Vagina (tissue), 2 donors: ENCODE results near the gene TMIGD1. TPM values are rescaled to one million over a fixed set of nuclear protein-coding genes. Genes with fewer than 3 reads are reported as not detected.

Source experiments
- DNase-seq, 2 donors: peaks; one replicate each; pipeline ENCODE4 v3.0.0-alpha.2; 2017; ENCODE audit errors: extremely low spot score in 2 of 2
- H3K27ac ChIP-seq: fragments of 200-600 bp; sonication (generic); one replicate; pipeline ENCODE4 v1.5.1; 2019
- H3K27me3 ChIP-seq: fragments of 200-600 bp; sonication (generic); one replicate; pipeline ENCODE4 v1.5.1; 2019
- H3K36me3 ChIP-seq, 2 donors: fragments of 200-600 bp; sonication (generic); one replicate each; pipeline ENCODE4 v1.5.1; 2017 to 2019
- H3K4me1 ChIP-seq: fragments of 200-600 bp; sonication (generic); one replicate; pipeline ENCODE4 v1.5.1; 2019
- H3K4me3 ChIP-seq, 2 donors: fragments of 200-600 bp; sonication (generic); 1 replicate in 1 of 2; 2 replicates in 1 of 2; pipeline ENCODE4 v1.5.1; 2016 to 2019
- H3K9me3 ChIP-seq: fragments of 200-600 bp; sonication (generic); one replicate; pipeline ENCODE4 v1.5.1; 2019
- POLR2A ChIP-seq, 2 donors: fragments of 450-650 bp; IDR thresholded peaks; one replicate each; pipeline ENCODE4 v1.6.1; 2017; ENCODE audit warnings: antibody characterized with exemption in 2 of 2, mild to moderate bottlenecking in 2 of 2, moderate library complexity in 2 of 2
- POLR2AphosphoS5 ChIP-seq, 2 donors: sonication (generic); formaldehyde crosslinking; IDR thresholded peaks; one replicate each; pipeline ENCODE4 v1.9.0; 2017; ENCODE audit warnings: antibody characterized with exemption in 2 of 2, mild to moderate bottlenecking in 2 of 2, low read depth in 1 of 2; ENCODE audit not compliant: insufficient read depth in 1 of 2
- intact Hi-C: fragments of 100-400 bp; cut with DNase I; formaldehyde crosslinking; loops from one replicate; pipeline ENCODE4 v1.15.1; 2023
- total RNA-seq: library from RNA; depleted of rRNA; stranded (reverse); fragments of >200 nt; gene quantifications from one replicate; pipeline ENCODE4 v1.2.3, GENCODE V29; 2016
- TF ChIP-seq, protein P1 (sequence below), 3 experiments: fragments of 450-650 bp in 2 of 3; fragments of 200-600 bp in 1 of 3; sonication (generic) in 1 of 3; IDR thresholded peaks; one replicate each; pipeline ENCODE4 v1.5.1; 2017 to 2019; ENCODE audit warnings: antibody characterized with exemption in 3 of 3, mild to moderate bottlenecking in 2 of 3, moderate library complexity in 2 of 3

TMIGD1 gene
- total RNA-seq, 1 donor from 2014 or later, result not detected

DNA sequence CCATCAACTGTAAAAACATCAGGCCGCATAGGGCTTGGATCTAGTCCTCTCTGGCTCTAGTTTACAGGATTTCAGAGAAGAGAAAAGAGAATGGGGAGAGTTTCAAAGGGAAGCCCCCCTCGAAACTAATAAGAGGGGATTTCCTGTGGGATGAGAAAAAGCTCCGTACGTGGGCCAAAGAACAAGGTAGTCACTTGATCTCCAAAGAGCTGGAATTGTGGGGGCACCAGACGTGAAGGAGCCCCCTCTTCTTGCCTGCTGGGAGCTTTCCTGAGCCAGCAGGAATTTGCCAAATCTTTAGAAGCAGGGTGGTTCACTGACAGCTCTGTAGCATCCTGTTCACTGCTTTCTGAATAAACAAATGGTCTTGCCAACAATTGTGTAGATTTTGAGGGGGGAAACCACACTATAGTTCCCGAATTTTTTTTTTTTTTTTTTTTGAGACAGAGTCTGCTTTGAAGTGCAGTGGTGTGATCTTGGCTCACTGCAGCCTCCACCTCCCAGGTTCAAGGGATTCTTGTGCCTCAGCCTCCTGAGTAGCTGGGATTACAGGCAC is 7.0 kb upstream of the TMIGD1 start:
- Histone ChIP-seq H3K27ac (peak overlapping the region; percentile 35), H3K36me3 (no peaks in the 10 kb centered on the region), H3K9me3 (no peaks in the 10 kb centered on the region), H3K27me3 (no peaks in the 10 kb centered on the region), H3K4me1 (peaks cover 26% of the 10 kb centered on the region), H3K4me3 (no peak overlapping the region)
- TF ChIP-seq, protein P1, sequence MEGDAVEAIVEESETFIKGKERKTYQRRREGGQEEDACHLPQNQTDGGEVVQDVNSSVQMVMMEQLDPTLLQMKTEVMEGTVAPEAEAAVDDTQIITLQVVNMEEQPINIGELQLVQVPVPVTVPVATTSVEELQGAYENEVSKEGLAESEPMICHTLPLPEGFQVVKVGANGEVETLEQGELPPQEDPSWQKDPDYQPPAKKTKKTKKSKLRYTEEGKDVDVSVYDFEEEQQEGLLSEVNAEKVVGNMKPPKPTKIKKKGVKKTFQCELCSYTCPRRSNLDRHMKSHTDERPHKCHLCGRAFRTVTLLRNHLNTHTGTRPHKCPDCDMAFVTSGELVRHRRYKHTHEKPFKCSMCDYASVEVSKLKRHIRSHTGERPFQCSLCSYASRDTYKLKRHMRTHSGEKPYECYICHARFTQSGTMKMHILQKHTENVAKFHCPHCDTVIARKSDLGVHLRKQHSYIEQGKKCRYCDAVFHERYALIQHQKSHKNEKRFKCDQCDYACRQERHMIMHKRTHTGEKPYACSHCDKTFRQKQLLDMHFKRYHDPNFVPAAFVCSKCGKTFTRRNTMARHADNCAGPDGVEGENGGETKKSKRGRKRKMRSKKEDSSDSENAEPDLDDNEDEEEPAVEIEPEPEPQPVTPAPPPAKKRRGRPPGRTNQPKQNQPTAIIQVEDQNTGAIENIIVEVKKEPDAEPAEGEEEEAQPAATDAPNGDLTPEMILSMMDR (IDR thresholded peaks at IDR 0.05), result no peak
- TF ChIP-seq POLR2A (IDR thresholded peaks at IDR 0.05) (no peak), POLR2AphosphoS5 (IDR thresholded peaks at IDR 0.05; ENCODE audit: insufficient read depth in 1 of 2, low read depth in 1 of 2) (no peak)
- intact Hi-C loops, result no loop called here
- no peak for DNase-seq

- TF ChIP-seq, protein P1 (IDR thresholded peaks at IDR 0.05), result no peak
- TF ChIP-seq POLR2A (IDR thresholded peaks at IDR 0.05) (no peak), POLR2AphosphoS5 (IDR thresholded peaks at IDR 0.05; ENCODE audit: insufficient read depth in 1 of 2, low read depth in 1 of 2) (no peak)
- H3K4me3 ChIP-seq, result no peak overlapping the region
- DNase-seq, result no peak
- peaks cover 9% of the 10 kb centered on the region for H3K4me1 ChIP-seq
- no peaks in the 10 kb centered on the region for H3K36me3 ChIP-seq
- no peaks in the 10 kb centered on the region for H3K27me3 ChIP-seq
- H3K9me3 ChIP-seq, result no peaks in the 10 kb centered on the region
- intact Hi-C loops, result no loop called here
- no peak overlapping the region for H3K27ac ChIP-seq
Measured at GRCh38 chr17:30339086-30339485, 5.2 kb upstream of the TMIGD1 start.

GRCh38 chr17:30337393-30337999 is 3.6 kb upstream of the TMIGD1 start:
- Histone ChIP-seq H3K27ac (no peak overlapping the region), H3K9me3 (no peaks in the 10 kb centered on the region), H3K4me1 (peaks cover 7% of the 10 kb centered on the region), H3K27me3 (no peaks in the 10 kb centered on the region), H3K36me3 (no peaks in the 10 kb centered on the region), H3K4me3 (no peak overlapping the region)
- DNase-seq, result no peak
- TF ChIP-seq POLR2A (IDR thresholded peaks at IDR 0.05), result no peak
- TF ChIP-seq, protein P1 (IDR thresholded peaks at IDR 0.05), result no peak
- no peak for TF ChIP-seq POLR2AphosphoS5 (IDR thresholded peaks at IDR 0.05; ENCODE audit: insufficient read depth in 1 of 2, low read depth in 1 of 2)
- intact Hi-C loops, result no loop called here

DNA sequence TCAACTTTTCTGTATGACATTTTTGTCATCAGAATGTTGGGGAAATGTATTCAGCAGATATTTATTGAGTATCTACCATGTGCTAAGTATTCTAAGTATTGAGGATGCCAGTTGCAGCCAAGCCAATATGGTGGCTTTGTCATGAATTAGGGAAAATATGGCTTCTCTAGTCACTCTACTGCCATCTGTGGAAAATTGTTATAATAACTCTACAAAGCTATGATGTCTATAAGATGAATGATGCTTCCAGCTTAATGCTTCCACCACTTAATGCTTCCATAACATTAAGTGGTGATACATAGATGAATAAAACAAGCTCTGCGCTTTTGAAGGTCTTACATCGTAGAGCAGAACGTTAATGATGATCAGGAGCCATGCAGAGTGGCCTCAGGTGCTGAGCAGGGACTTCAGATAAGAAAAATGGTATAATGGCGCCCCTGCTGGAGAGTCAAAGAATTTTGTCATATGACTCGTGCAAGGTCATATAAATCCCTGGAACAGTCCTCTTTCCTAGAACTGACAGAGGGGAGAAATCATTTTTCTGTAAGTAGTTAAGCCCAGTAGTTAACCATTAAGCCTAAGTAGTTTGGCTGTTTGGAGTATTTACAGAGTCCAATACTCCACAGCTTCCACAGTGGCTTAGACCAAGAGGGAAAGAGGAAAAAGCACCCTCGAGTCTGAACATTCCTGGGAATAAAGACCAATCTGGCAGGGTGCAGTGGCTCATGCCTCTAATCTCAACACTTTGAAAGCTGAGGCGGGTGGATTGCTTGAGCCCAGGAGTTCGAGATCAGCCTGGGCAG is 2.7 kb upstream of the TMIGD1 start:
- Histone ChIP-seq H3K27ac (no peak overlapping the region), H3K36me3 (no peaks in the 10 kb centered on the region), H3K4me1 (peaks cover 7% of the 10 kb centered on the region), H3K4me3 (no peak overlapping the region), H3K9me3 (no peaks in the 10 kb centered on the region), H3K27me3 (no peaks in the 10 kb centered on the region)
- intact Hi-C loops, result no loop called here
- no peak for DNase-seq
- TF ChIP-seq, protein P1 (IDR thresholded peaks at IDR 0.05), result peak; percentile 18 to 38 (median 28)
- TF ChIP-seq POLR2AphosphoS5 (IDR thresholded peaks at IDR 0.05; ENCODE audit: insufficient read depth in 1 of 2, low read depth in 1 of 2) (peak in 1 of 2 donors; percentile 59), POLR2A (IDR thresholded peaks at IDR 0.05) (no peak)
